Measurements from ENCODE around the gene KREMEN1.

DNA sequence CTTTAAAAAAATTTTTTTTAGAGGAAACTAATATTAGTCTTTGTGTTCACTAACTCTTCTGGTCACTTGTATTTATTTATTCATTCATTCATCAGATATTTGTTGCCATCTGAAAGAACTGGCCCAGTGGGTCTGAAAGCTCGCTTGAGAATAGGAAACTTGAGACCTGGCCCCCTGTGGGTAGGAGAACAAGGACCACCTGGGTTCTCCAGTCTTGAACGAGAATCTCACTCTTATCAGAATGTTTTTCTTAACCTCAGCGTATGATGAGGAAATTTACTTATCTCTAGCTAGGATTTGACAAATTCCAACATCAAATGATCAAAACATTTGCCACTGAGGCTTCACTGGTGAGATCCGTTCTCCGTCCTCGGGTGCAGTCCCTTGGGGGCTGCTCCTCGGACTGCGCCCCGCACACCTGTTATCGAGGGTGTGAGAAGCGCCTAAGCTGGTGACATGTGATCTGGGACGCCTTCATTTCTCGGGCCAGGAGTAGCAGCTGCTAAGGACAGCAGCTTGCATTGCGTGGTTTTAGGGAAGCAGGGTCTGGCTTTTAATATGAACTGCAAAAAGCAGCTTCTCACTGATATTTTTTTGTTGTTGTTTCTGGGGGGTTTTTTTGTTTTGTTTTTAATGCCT is 17.5 kb upstream of the KREMEN1 start:
- TF ChIP-seq, protein P1, sequence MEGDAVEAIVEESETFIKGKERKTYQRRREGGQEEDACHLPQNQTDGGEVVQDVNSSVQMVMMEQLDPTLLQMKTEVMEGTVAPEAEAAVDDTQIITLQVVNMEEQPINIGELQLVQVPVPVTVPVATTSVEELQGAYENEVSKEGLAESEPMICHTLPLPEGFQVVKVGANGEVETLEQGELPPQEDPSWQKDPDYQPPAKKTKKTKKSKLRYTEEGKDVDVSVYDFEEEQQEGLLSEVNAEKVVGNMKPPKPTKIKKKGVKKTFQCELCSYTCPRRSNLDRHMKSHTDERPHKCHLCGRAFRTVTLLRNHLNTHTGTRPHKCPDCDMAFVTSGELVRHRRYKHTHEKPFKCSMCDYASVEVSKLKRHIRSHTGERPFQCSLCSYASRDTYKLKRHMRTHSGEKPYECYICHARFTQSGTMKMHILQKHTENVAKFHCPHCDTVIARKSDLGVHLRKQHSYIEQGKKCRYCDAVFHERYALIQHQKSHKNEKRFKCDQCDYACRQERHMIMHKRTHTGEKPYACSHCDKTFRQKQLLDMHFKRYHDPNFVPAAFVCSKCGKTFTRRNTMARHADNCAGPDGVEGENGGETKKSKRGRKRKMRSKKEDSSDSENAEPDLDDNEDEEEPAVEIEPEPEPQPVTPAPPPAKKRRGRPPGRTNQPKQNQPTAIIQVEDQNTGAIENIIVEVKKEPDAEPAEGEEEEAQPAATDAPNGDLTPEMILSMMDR (IDR thresholded peaks at IDR 0.05) = no peak
- TF ChIP-seq, protein P2, sequence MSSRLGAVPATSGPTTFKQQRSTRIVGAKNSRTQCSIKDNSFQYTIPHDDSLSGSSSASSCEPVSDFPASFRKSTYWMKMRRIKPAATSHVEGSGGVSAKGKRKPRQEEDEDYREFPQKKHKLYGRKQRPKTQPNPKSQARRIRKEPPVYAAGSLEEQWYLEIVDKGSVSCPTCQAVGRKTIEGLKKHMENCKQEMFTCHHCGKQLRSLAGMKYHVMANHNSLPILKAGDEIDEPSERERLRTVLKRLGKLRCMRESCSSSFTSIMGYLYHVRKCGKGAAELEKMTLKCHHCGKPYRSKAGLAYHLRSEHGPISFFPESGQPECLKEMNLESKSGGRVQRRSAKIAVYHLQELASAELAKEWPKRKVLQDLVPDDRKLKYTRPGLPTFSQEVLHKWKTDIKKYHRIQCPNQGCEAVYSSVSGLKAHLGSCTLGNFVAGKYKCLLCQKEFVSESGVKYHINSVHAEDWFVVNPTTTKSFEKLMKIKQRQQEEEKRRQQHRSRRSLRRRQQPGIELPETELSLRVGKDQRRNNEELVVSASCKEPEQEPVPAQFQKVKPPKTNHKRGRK (CRISPR knock-in tag; IDR thresholded peaks at IDR 0.05; ENCODE audit: borderline replicate concordance) = no peak
- no peak for TF ChIP-seq ZNF416 (CRISPR knock-in tag; IDR thresholded peaks at IDR 0.05)
- TF ChIP-seq TCF7 (CRISPR knock-in tag; IDR thresholded peaks at IDR 0.05; ENCODE audit: low read depth) = no peak

Data from WTC11 (cell line).